GM21447 (cell line): Measurements from ENCODE around the gene CCN2.
"Not testable (repeated sequence)": the region's sequence is repeated elsewhere in the genome, so short reads cannot be mapped to it uniquely, and the experiment has no call there.

Experiments used
- ATAC-seq: cut with Tn5 transposase; IDR thresholded peaks from one replicate; pipeline ENCODE4 v1.9.1; 2021; ENCODE audit not compliant: unreplicated experiment

CCN2 gene

DNA sequence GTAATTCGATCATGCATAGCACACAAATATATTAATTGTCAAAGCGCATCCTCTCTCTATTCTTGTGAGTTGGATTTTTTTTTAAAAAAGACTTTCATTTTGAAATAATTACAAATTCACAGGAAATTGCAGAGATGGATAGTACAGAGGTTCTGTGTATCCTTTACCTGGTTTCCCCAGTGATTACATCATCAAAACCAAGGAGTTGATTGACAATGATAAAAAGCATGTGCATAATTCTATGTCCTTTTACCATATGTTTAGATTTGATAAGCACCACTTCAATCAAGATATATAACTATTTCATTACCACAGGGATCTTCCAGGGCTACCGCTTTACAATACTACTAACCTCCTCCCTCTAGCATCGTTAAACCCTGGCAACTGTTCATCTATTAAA lies 40.2 kb downstream of the CCN2 start:
- no peak for ATAC-seq

GRCh38 chr6:131910219-131910589 lies 41.0 kb downstream of the CCN2 start:
- ATAC-seq = no peak

- ATAC-seq = peak; percentile 97
Measured at GRCh38 chr6:131909408-131910218, 41.6 kb downstream of the CCN2 start.

DNA sequence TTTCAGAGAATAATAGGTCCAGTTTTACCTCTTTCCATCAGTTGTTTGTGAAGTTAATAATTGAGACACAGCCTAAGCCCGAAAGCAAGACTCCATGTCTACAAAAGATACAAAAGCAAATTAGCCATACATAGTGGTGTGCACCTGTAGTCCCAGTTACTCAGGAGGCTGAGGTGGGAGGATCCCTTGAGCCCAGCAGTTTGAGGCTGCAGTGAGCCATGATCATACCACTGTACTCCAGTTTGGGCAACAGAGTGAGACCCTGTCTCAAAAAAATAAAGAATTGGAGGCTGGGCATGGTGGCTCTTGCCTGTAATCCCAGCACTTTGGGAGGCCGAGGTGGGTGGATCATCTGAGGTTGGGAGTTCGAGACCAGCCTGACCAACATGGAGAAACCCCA lies 42.4 kb downstream of the CCN2 start:
- ATAC-seq = not testable (repeated sequence)

DNA sequence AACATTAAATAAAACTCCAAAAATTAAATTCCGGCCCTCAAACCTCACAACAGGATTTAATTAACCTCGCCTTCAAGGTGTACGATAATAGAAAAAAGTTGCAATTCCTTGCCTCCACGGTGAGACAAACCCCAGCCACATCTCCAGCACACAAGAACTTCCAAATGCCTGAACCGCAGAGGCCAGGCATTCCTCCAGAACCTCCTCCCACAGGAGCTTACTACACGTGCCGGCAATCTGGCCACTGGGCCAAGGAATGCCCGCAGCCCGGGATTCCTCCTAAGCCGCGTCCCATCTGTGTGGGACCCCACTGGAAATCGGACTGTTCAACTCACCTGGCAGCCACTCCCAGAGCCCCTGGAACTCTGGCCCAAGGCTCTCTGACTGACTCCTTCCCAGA lies 47.4 kb downstream of the CCN2 start:
- not testable (repeated sequence) for ATAC-seq

GRCh38 chr6:131901326-131901873 lies 49.8 kb downstream of the CCN2 start:
- ATAC-seq = not testable (repeated sequence)

GRCh38 chr6:131900231-131900630 lies 50.9 kb downstream of the CCN2 start:
- no peak for ATAC-seq

DNA sequence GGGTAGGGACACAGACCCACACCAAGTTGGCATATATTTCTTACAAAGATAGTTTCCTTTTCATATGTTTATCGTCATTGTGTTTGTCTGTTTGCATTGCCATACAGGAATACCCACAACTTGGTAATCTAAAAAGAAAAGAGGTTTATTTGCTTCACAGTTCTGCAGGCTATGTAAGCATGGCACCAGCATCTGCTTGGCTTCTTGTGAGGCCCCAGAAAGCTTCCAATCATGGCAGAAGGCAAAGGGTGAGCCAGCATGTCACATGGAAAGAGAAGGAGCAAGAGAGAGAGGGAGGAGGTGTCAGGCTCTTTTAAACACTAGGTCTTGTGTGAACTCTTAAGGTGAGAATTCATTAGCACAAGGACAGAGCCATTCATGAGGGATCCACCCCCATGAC lies 52.5 kb downstream of the CCN2 start:
- ATAC-seq = no peak
